K562 (cell line): ENCODE data around the gene WDR83. TPM values are rescaled to one million over a fixed set of nuclear protein-coding genes. Genes with fewer than 3 reads are reported as not detected.

Experiments used
- ARID1B ChIP-seq: fragments of 450-650 bp; IDR thresholded peaks from 2 replicates; pipeline ENCODE4 v1.6.1; 2016; ENCODE audit warnings: antibody characterized with exemption, mild to moderate bottlenecking, inconsistent platforms
- ATF7 ChIP-seq: fragments of 450-650 bp; IDR thresholded peaks from 2 replicates; pipeline ENCODE4 v1.7.1; 2014; ENCODE audit warnings: mild to moderate bottlenecking, moderate library complexity
- CGGBP1 ChIP-seq: fragments of 250-450 bp; sonication (Bioruptor Pico); IDR thresholded peaks from 2 replicates; pipeline ENCODE4 v1.9.0; 2021; ENCODE audit warnings: mild to moderate bottlenecking
- E2F6 ChIP-seq, 2 experiments: IDR thresholded peaks; 2 replicates each; pipeline ENCODE4 v1.6.1; 2011; ENCODE audit warnings: borderline replicate concordance in 1 of 2, control low read depth in 1 of 2, low read depth in 1 of 2, low read length in 1 of 2, mild to moderate bottlenecking in 1 of 2, mixed read lengths in 1 of 2, moderate library complexity in 1 of 2; ENCODE audit not compliant: insufficient read depth in 1 of 2, insufficient read length in 1 of 2, poor library complexity in 1 of 2, severe bottlenecking in 1 of 2; ENCODE audit errors: extremely low read depth in 1 of 2
- FIP1L1 ChIP-seq: fragments of 200-400 bp; formaldehyde crosslinking; IDR thresholded peaks from 2 replicates; pipeline ENCODE4 v1.6.1; 2018; ENCODE audit warnings: mild to moderate bottlenecking, low read depth, low read length; ENCODE audit not compliant: poor library complexity, severe bottlenecking
- FOXO4 ChIP-seq: fragments of 450-650 bp; formaldehyde crosslinking; IDR thresholded peaks from 2 replicates; pipeline ENCODE4 v1.4.0; 2020; ENCODE audit warnings: mild to moderate bottlenecking, moderate library complexity
- GTF3C2 ChIP-seq: IDR thresholded peaks from 3 replicates; pipeline ENCODE4 v1.6.1; 2011; ENCODE audit warnings: borderline replicate concordance, mild to moderate bottlenecking, moderate library complexity; ENCODE audit not compliant: insufficient read length; ENCODE audit errors: extremely low read depth
- HDAC2 ChIP-seq: fragments of 450-650 bp; IDR thresholded peaks from 2 replicates; pipeline ENCODE4 v1.6.1; 2016; ENCODE audit warnings: mild to moderate bottlenecking
- HSF4 ChIP-seq: fragments of 250-450 bp; sonication (Bioruptor Pico); IDR thresholded peaks from 2 replicates; pipeline ENCODE4 v2.1.2; 2022; ENCODE audit warnings: mild to moderate bottlenecking, moderate library complexity, borderline replicate concordance
- KLF6 ChIP-seq: fragments of 250-450 bp; sonication (Bioruptor Pico); IDR thresholded peaks from 2 replicates; pipeline ENCODE4 v1.4.0; 2020; ENCODE audit warnings: mild to moderate bottlenecking, moderate library complexity, borderline replicate concordance
- MCM5 ChIP-seq: fragments of 450-650 bp; IDR thresholded peaks from 2 replicates; pipeline ENCODE4 v1.6.1; 2016; ENCODE audit warnings: low read depth
- RBBP5 ChIP-seq: fragments of 200-600 bp; sonication (generic); IDR thresholded peaks from 2 replicates; pipeline ENCODE4 v1.6.1; 2012; ENCODE audit warnings: borderline replicate concordance, mild to moderate bottlenecking, low read length, control low read depth, inconsistent platforms; ENCODE audit not compliant: insufficient read depth, poor library complexity, severe bottlenecking
- RBFOX2 ChIP-seq: fragments of 200-400 bp; formaldehyde crosslinking; IDR thresholded peaks from 2 replicates; pipeline ENCODE4 v1.6.1; 2017; ENCODE audit warnings: low read depth, mild to moderate bottlenecking, low read length, moderate library complexity
- SIX5 ChIP-seq, 2 experiments: IDR thresholded peaks; 2 replicates each; pipeline ENCODE4 v1.6.1; 2011; ENCODE audit warnings: low read length in 2 of 2, borderline replicate concordance in 1 of 2, low read depth in 1 of 2, mild to moderate bottlenecking in 1 of 2, moderate library complexity in 1 of 2; ENCODE audit not compliant: insufficient read depth in 1 of 2
- SRSF1 ChIP-seq: fragments of 200-400 bp; formaldehyde crosslinking; IDR thresholded peaks from 2 replicates; pipeline ENCODE4 v1.6.1; 2017; ENCODE audit warnings: mild to moderate bottlenecking, low read depth, low read length, moderate library complexity
- TGIF2 ChIP-seq: sonication (generic); formaldehyde crosslinking; IDR thresholded peaks from 2 replicates; pipeline ENCODE4 v1.8.1; 2022; ENCODE audit warnings: mild to moderate bottlenecking, missing genetic modification reagents, moderate library complexity
- ZBTB8A ChIP-seq: fragments of 450-650 bp; IDR thresholded peaks from 2 replicates; pipeline ENCODE4 v1.6.1; 2018; ENCODE audit warnings: mild to moderate bottlenecking, moderate library complexity; ENCODE audit not compliant: partially characterized antibody
- ZEB2 ChIP-seq: fragments of 450-650 bp; IDR thresholded peaks from 2 replicates; pipeline ENCODE4 v1.6.1; 2016
- ZNF740 ChIP-seq, 3 experiments: fragments of 200-800 bp in 1 of 3; sonication (Bioruptor generic) in 1 of 3; sonication (generic) in 1 of 3; formaldehyde crosslinking in 1 of 3; IDR thresholded peaks; 2 replicates each; pipeline versions ENCODE4 v1.6.1 to v1.8.0; 2016 to 2022; ENCODE audit warnings: mild to moderate bottlenecking in 2 of 3, missing compliant biosample characterization in 2 of 3, missing genetic modification characterization in 2 of 3, missing genetic modification reagents in 1 of 3
- polyA plus RNA-seq, 8 experiments: library from polyadenylated mRNA; depleted of rRNA in 4 of 8; stranded (reverse) in 5 of 8; unstranded in 3 of 8; fragments of >200 nt; fragmentation: Nextera tagmentation in 2 of 8; fragmentation: Illumina TruSeq in 1 of 8; extraction: Ambion mirVana in 2 of 8; extraction: Trizol in 1 of 8; gene quantifications; 2 replicates each; pipeline versions ENCODE4 v1.2.1 to v1.2.3, GENCODE V29; 2011 to 2014; ENCODE audit warnings: inconsistent platforms in 1 of 8, missing spikeins in 1 of 8
- total RNA-seq, 7 experiments: library from RNA; depleted of rRNA in 6 of 7; stranded (reverse); fragments of >200 nt in 6 of 7; fragmentation: Illumina TruSeq in 2 of 7; extraction: Trizol in 2 of 7; gene quantifications; 2 replicates each; pipeline versions ENCODE4 v1.2.1 to v1.2.3, GENCODE V29; 2011 to 2021; ENCODE audit warnings: low replicate concordance in 1 of 7

WDR83 gene
- total and polyA plus RNA-seq, 9 of the 15 experiments (the other 6 are each of a cell fraction or from before 2014, with no cell fraction given), result 0.52 to 21.3 (median 4.2) TPM

- TF ChIP-seq GTF3C2 (no peak), E2F6 (IDR thresholded peaks at IDR 0.05; ENCODE audit: borderline replicate concordance in 1 of 2, extremely low read depth in 1 of 2, insufficient read depth in 1 of 2, insufficient read length in 1 of 2, low read depth in 1 of 2, low read length in 1 of 2, poor library complexity in 1 of 2, severe bottlenecking in 1 of 2) (peak; percentile 47 to 53), ARID1B (peak; percentile 14; the same call in 1 of the 2 replicates), RBFOX2 (peak; percentile 84), ZBTB8A (no peak), ZEB2 (no peak), KLF6 (CRISPR knock-in tag) (0 out of 2 replicates have a peak, but pooled peaks have one; percentile 52), FIP1L1 (no peak), SRSF1 (no peak), MCM5 (no peak), ZNF740 (CRISPR knock-in tag; IDR thresholded peaks at IDR 0.05) (no peak), ZNF740 (tag; IDR thresholded peaks at IDR 0.05) (no peak), ATF7 (peak; percentile 76), CGGBP1 (CRISPR knock-in tag) (no peak), HSF4 (no peak), RBBP5 (no peak), HDAC2 (peak; percentile 47; the same call in 1 of the 2 replicates), SIX5 (IDR thresholded peaks at IDR 0.05; ENCODE audit: borderline replicate concordance in 1 of 2, insufficient read depth in 1 of 2, low read depth in 1 of 2, low read length in 2 of 2) (no peak; a peak in 1 of 4 replicates), TGIF2 (CRISPR knock-in tag) (no peak), FOXO4 (no peak)
Observed at GRCh38 chr19:12722566-12723380, 56.2 kb downstream of the WDR83 start (continued).
